Right lobe of liver (tissue), 4 donors: Measurements from ENCODE around the gene ABHD6.

ENCODE experiments used
- CTCF ChIP-seq, 4 donors: fragments of 200-600 bp in 3 of 4; fragments of 450-650 bp in 1 of 4; IDR thresholded peaks; one replicate each; pipeline versions ENCODE4 v1.5.1 to v1.8.0; 2016 to 2022; ENCODE audit warnings: antibody characterized with exemption in 4 of 4, mild to moderate bottlenecking in 2 of 4
- POLR2A ChIP-seq: fragments of 450-650 bp; IDR thresholded peaks from one replicate; pipeline ENCODE4 v1.6.1; 2017; ENCODE audit warnings: antibody characterized with exemption, mild to moderate bottlenecking
- donor health status: DM: no; HTN: no; CAD: no.
- donor health status: DM: no; HTN: no; CAD: no.
- donor health status: DM: no; HTN: yes; CAD: no.

- TF ChIP-seq CTCF (IDR thresholded peaks at IDR 0.05) (no peak), POLR2A (no peak)
Measured at GRCh38 chr3:58292866-58293265, 55.3 kb downstream of the ABHD6 start.
